GM10266 (cell line): ENCODE measurements around the gene UQCR10.

Source experiments
- DNase-seq: peaks from one replicate; pipeline ENCODE4 v3.0.0; 2012; ENCODE audit errors: extremely low spot score
- CTCF ChIP-seq: IDR thresholded peaks from 2 replicates; pipeline ENCODE4 v1.5.1; 2012; ENCODE audit warnings: mild to moderate bottlenecking, low read depth; ENCODE audit not compliant: control insufficient read depth, insufficient read depth; ENCODE audit errors: missing control alignments

Gene UQCR10

GRCh38 chr22:29810216-29810615 is 43.0 kb downstream of the UQCR10 start:
- no peak for DNase-seq

DNA sequence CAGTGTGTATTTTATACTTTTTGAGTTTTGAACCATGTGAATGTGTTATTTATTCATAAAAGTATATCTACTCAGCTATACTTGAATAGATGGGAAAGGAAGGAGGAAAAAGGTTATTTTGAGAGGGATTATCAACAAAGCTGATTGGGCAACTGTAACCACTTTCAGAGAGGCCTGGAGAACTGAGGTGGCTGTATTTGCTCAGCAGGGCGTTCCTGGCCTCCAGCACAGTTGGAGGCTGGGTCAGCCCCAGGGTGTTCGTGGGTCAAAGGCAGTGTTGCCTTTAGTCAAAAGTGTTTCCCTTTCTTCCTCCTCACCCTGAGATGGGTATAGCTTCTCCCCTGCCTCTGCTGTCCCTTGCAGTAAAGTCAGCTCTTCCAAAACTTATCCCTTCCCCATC is 44.2 kb downstream of the UQCR10 start:
- DNase-seq = no peak
- TF ChIP-seq CTCF = no peak

More at GRCh38 chr22:29810216-29810615, 43.0 kb downstream of the UQCR10 start:
- no peak for TF ChIP-seq CTCF

GRCh38 chr22:29813126-29813525 is 46.0 kb downstream of the UQCR10 start:
- TF ChIP-seq CTCF = no peak
- DNase-seq = no peak

GRCh38 chr22:29813563-29813962 is 46.4 kb downstream of the UQCR10 start:
- no peak for DNase-seq
- no peak for TF ChIP-seq CTCF

DNA sequence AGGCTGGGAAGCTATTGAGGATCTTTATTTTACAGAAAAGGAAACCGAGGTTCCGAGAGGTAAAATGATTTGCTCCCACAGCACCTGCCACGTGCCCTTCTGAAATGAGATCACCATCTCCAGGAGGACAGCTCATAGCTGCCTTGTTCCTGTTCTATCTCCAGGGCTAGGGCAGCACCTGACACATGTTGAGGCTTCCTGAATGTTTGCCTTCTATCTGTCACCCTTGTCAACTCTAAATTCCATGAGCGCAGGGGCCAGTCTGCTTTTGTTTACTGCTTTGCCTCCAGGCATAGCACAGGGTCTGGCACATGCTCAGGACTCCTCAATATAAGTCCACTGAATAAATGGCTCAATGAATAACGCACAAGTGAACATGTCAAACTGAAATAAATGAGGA is 46.8 kb downstream of the UQCR10 start:
- DNase-seq = no peak
- TF ChIP-seq CTCF = no peak

DNA sequence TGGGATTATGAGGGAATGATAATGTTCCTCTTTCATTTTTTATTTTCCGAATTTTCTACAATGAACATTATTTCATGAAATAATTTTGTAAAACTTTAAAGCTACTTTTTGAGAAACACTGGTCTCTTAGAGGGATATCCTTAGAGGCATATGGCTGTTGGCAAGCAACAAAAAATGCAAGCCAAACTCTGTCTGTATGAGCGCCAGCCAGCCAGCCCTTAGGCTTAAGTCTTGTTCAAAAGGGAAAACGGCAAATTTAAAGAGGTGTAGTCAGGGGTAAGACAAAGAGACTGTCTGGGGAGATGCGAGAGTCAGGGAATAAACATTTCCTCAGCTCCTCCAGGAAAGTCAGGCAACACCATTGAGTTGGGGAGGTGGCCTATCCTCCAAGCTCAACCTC is 48.4 kb downstream of the UQCR10 start:
- no peak for TF ChIP-seq CTCF
- DNase-seq = no peak

GRCh38 chr22:29816128-29816527 is 49.0 kb downstream of the UQCR10 start:
- no peak for TF ChIP-seq CTCF
- DNase-seq = no peak
